Common myeloid progenitor, CD34-positive (primary cell): ENCODE results near the gene INSYN1.

Experiments used
- CTCF ChIA-PET: fragments of 350-600 bp; sonication (Branson Sonifier 250); formaldehyde crosslinking; loops from one replicate; lab custom pipeline; 2021; ENCODE audit warnings: antibody characterized with exemption; lab: Charles Lee
- POLR2A ChIA-PET: fragments of 350-600 bp; sonication (Branson Sonifier 250); formaldehyde crosslinking; loops from one replicate; lab custom pipeline; 2021; ENCODE audit warnings: antibody characterized with exemption; lab: Charles Lee
- DNase-seq, 3 donors: peaks; one replicate each; pipeline versions ENCODE4 v3.0.0 to v3.0.0-alpha.2; 2013
- H3K27ac ChIP-seq, 2 experiments: 1 replicate in 1 of 2; 2 replicates in 1 of 2; pipeline ENCODE4 v1.7.0; 2013; ENCODE audit warnings: inconsistent platforms in 2 of 2, low read length in 2 of 2, mild to moderate bottlenecking in 2 of 2, low read depth in 1 of 2, moderate library complexity in 1 of 2; ENCODE audit not compliant: severe bottlenecking in 2 of 2, insufficient read depth in 1 of 2, poor library complexity in 1 of 2
- H3K27me3 ChIP-seq, 5 experiments: replicated peaks in 2 of 5; 1 replicate in 3 of 5; 2 replicates in 2 of 5; pipeline versions ENCODE4 v1.6.1 to v1.7.0; 2013; ENCODE audit warnings: low read length in 4 of 5, mild to moderate bottlenecking in 2 of 5, moderate library complexity in 2 of 5, inconsistent platforms in 1 of 5; ENCODE audit not compliant: insufficient read depth in 5 of 5, control insufficient read depth in 4 of 5
- H3K36me3 ChIP-seq, 4 experiments: 1 replicate in 2 of 4; 2 replicates in 2 of 4; pipeline versions ENCODE4 v1.6.1 to v1.7.0; 2013; ENCODE audit warnings: low read length in 3 of 4, control low read depth in 1 of 4, mild to moderate bottlenecking in 1 of 4; ENCODE audit not compliant: control insufficient read depth in 4 of 4, insufficient read depth in 4 of 4
- H3K4me1 ChIP-seq, 4 experiments: 1 replicate in 3 of 4; 2 replicates in 1 of 4; pipeline versions ENCODE4 v1.6.1 to v1.7.1; 2013; ENCODE audit warnings: low read length in 3 of 4, mild to moderate bottlenecking in 3 of 4, control low read depth in 1 of 4, inconsistent platforms in 1 of 4, moderate library complexity in 1 of 4; ENCODE audit not compliant: control insufficient read depth in 4 of 4, insufficient read depth in 4 of 4; ENCODE audit errors: control extremely low read depth in 1 of 4
- H3K4me3 ChIP-seq, 7 experiments: 1 replicate in 4 of 7; 2 replicates in 3 of 7; pipeline versions ENCODE4 v1.5.1 to v1.7.0; 2013; ENCODE audit warnings: mild to moderate bottlenecking in 7 of 7, low read length in 6 of 7, moderate library complexity in 6 of 7, inconsistent platforms in 2 of 7, low read depth in 2 of 7, control low read depth in 1 of 7; ENCODE audit not compliant: insufficient read depth in 4 of 7, control insufficient read depth in 1 of 7; ENCODE audit errors: extremely low read depth in 1 of 7
- H3K9me3 ChIP-seq, 5 experiments: 1 replicate in 4 of 5; 2 replicates in 1 of 5; pipeline versions ENCODE4 v1.6.1 to v1.7.1; 2013; ENCODE audit warnings: low read length in 4 of 5, mild to moderate bottlenecking in 2 of 5, inconsistent platforms in 1 of 5, low read depth in 1 of 5, moderate library complexity in 1 of 5; ENCODE audit not compliant: control insufficient read depth in 4 of 5, insufficient read depth in 2 of 5; ENCODE audit errors: control extremely low read depth in 1 of 5
- WGBS: methylation state at CpG from one replicate; pipeline ENCODE4 v1.1.5; 2013; ENCODE audit not compliant: insufficient coverage; 5-methylcytosine and 5-hydroxymethylcytosine counted together

Gene INSYN1

DNA sequence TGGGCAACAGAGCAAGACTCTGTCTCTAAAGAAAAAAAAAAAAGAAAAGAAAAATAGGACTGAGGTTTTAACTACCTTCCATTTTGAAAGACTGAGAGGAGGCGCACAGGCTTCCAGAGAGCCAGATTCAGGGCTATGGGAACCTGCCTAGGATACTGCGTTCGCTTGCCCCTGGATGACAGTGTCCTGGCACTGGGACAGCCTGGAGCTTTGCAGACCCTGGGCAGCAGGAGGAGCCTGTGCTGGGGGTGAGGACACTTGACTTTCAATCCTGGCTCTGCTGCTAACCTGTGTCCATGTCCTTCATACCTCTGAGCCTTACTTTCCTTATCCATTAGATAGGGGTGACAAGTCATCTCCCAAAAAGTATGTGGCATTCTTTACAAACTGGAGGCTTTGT lies 37.7 kb downstream of the INSYN1 start:
- peaks cover 0 to 8% (median 0%) of the 10 kb centered on the region in 5 experiments for H3K27me3 ChIP-seq
- 100% methylated on average over 2 of the region's 3 CpGs for WGBS
- H3K36me3 ChIP-seq, result no peaks in the 10 kb centered on the region
- ChIA-PET CTCF (interaction anchor here (1.7 kb wide), 1 partner anchor 10 kb away, joined by 4 read pairs; no protein-coding TSS in a partner anchor), POLR2A (no interaction called here)
- peaks cover 0 to 8% (median 2%) of the 10 kb centered on the region in 4 experiments for H3K4me1 ChIP-seq
- DNase-seq, result no peak
- no peaks in the 10 kb centered on the region for H3K9me3 ChIP-seq
- H3K4me3 ChIP-seq, result no peak overlapping the region
- no peak overlapping the region for H3K27ac ChIP-seq

DNA sequence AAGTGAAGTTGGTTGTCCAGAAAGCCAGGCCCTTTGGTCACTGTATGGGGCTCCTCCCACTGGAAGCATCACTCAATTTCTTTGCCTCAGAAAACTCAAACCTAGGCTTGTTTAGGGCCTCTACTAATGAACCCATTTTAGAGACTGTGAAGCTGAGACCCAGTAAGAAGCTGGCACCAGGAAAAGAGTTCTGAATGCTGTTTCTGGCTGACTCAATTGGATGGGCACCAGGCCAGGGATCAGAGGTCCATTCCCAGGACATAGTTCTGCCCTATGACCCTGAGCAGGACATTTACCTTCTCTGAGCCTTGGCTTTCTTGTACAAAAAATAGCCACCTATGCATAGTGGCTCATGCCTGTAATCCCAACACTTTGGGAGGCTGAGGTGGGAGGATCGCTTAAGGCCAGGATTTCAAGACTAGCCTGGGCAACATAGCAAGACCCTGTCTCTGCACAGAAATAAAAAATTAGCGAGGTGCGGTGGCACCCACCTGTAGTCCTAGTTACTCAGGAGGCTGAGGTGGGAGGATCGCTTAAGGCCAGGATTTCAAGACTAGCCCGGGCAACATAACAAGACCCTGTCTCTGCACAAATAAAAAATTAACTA lies 38.4 kb downstream of the INSYN1 start:
- Histone ChIP-seq H3K9me3 (no peaks in the 10 kb centered on the region), H3K36me3 (no peaks in the 10 kb centered on the region), H3K4me3 (no peak overlapping the region), H3K27me3 (peaks cover 0 to 8% (median 0%) of the 10 kb centered on the region in 5 experiments), H3K27ac (no peak overlapping the region), H3K4me1 (peaks cover 0 to 7% (median 2%) of the 10 kb centered on the region in 4 experiments)
- WGBS, result 100% methylated on average over 1 of the region's 5 CpGs
- CTCF ChIA-PET, result no interaction called here
- DNase-seq, result no peak
- POLR2A ChIA-PET, result no interaction called here

DNA sequence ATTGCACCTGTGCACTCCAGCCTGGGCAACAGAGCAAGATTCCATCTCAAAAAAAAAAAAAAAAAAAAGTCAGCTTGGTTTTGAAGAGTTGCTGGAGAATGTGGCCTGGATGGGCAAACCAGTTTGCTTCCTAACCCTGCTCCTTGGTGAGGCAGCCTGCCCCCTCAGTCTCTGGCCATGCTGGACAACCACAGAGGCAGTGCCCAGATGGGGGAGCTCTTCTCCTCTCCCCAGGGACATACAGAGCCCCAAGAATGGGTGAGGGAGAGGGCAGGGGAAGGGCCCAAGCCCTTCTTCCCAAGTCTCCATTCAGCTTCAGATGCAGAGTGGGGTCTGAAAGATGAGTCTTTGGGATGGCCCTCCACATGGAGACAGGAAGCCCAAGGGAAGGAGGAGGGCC lies 41.0 kb downstream of the INSYN1 start:
- DNase-seq, result no peak
- Histone ChIP-seq H3K36me3 (no peaks in the 10 kb centered on the region), H3K27me3 (peaks cover 0 to 4% (median 0%) of the 10 kb centered on the region in 5 experiments), H3K9me3 (no peaks in the 10 kb centered on the region), H3K4me1 (peaks cover 0 to 4% (median 2%) of the 10 kb centered on the region in 4 experiments), H3K4me3 (no peak overlapping the region), H3K27ac (no peak overlapping the region)
- CTCF ChIA-PET, result interaction anchor here (1.0 to 1.3 kb wide), 6 partner anchors 9 to 153 kb away, joined by 3 to 4 read pairs (median 3); no protein-coding TSS in a partner anchor
- POLR2A ChIA-PET, result no interaction called here

DNA sequence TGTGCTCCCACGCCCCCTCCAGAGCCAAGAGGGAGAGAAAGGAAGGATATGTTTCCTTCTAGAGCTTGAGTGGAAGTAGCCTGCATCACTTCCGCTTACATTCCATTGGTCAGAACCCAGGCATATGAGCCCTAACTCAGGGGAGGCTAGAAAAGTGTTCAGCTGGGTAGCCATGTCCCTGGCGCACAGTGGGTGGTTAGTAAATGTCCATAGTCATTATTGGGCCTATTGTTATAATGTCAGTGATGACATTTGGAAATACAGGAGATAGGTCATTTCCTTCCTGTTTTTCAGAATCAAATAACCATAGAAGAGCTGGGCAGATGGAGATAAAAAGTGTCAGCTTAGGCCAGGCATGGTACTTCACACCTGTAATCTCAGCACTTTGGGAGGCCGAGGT lies 41.6 kb downstream of the INSYN1 start:
- no peaks in the 10 kb centered on the region for H3K36me3 ChIP-seq
- 100% methylated on average over 1 of the region's 4 CpGs for WGBS
- H3K4me1 ChIP-seq, result peaks cover 0 to 4% (median 2%) of the 10 kb centered on the region in 4 experiments
- CTCF ChIA-PET, result interaction anchor here (1.0 to 1.3 kb wide), 6 partner anchors 10 to 152 kb away, joined by 3 to 4 read pairs (median 3); no protein-coding TSS in a partner anchor
- H3K4me3 ChIP-seq, result no peak overlapping the region
- H3K27ac ChIP-seq, result no peak overlapping the region
- POLR2A ChIA-PET, result no interaction called here
- no peaks in the 10 kb centered on the region for H3K9me3 ChIP-seq
- peaks cover 0 to 3% (median 0%) of the 10 kb centered on the region in 5 experiments for H3K27me3 ChIP-seq
- DNase-seq, result peak in 2 of 3 donors; percentile 36 to 49

DNA sequence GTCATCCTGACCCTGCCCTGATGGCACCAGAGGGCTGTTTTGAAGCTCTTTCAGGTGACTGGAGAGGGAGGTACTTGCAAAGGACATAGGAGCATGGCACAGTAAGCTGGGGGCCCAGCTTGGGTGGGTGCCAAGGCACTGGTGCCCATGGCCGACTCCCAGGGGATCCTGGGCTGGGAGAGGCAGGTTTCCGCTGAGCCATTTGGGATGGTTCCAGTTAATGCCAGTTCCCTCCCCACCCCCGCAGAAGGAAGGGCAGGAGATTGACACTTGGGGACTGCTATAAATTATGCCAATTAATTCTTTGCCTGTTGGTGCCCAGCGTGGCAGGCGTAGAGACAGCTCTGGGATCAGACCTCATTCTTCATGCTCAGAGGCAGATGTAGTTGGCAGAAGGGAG lies 42.8 kb downstream of the INSYN1 start:
- DNase-seq, result no peak
- 67% methylated on average over 3 of the region's 5 CpGs for WGBS
- no peak overlapping the region for H3K27ac ChIP-seq
- no peaks in the 10 kb centered on the region for H3K36me3 ChIP-seq
- no peaks in the 10 kb centered on the region for H3K9me3 ChIP-seq
- no peak overlapping the region for H3K4me3 ChIP-seq
- ChIA-PET POLR2A (interaction anchor here (0.7 kb wide), 1 partner anchor 63 kb away, joined by 3 read pairs; no protein-coding TSS in a partner anchor), CTCF (interaction anchor here (0.7 to 1.5 kb wide), 4 partner anchors 10 to 197 kb away, joined by 3 to 4 read pairs (median 3); no protein-coding TSS in a partner anchor)
- peaks cover 0 to 2% (median 0%) of the 10 kb centered on the region in 5 experiments for H3K27me3 ChIP-seq
- peaks cover 0 to 4% (median 2%) of the 10 kb centered on the region in 4 experiments for H3K4me1 ChIP-seq

DNA sequence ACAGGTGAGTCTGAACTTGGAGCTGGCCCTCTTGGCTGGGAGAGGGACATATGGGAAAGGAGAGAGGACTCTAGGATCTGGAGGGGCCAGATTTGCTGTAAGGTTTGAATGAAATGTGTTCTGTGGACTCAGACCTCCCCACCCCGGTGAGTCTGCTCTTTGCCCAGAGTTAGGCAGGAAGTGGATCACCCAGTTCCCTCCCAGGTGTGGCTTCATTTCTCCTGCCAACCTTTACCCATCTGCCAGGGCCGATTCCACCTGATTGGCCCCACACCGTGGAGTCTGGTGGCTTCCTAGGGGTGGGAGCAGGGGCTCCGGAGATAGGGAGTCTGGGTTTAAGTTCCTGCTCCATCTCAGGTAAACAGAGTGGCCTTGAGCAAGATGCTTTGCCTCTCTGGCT lies 43.5 kb downstream of the INSYN1 start:
- WGBS, result 93% methylated on average over 3 of the region's 4 CpGs
- POLR2A ChIA-PET, result no interaction called here
- H3K27me3 ChIP-seq, result peaks cover 0 to 2% (median 0%) of the 10 kb centered on the region in 5 experiments
- no peak overlapping the region for H3K4me3 ChIP-seq
- H3K9me3 ChIP-seq, result no peaks in the 10 kb centered on the region
- H3K4me1 ChIP-seq, result peaks cover 0 to 4% (median 2%) of the 10 kb centered on the region in 4 experiments
- CTCF ChIA-PET, result interaction anchor here (1.0 to 1.5 kb wide), 2 partner anchors 9 to 13 kb away, joined by 3 to 4 read pairs; no protein-coding TSS in a partner anchor
- H3K27ac ChIP-seq, result no peak overlapping the region
- no peak for DNase-seq
- no peaks in the 10 kb centered on the region for H3K36me3 ChIP-seq

DNA sequence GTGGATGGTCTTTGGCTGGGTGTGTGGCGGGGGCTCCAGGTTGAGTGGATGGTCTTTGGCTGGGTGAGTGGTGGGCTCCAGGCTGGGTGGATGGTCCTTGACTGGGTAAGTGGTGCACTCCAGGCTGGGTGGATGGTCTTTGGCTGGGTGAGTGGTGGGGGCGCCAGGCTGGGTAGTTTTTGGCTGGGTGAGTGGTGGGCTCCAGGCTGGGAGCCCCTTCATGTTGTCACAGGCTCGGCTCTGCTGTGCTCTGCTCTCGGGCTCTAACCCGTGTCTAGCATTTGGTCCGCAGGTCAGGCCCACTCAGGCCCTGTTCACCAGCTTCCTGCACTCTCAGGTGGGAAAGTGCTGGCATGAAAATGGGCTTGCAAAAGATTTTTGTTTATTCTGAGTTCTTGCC lies 43.9 kb downstream of the INSYN1 start:
- Histone ChIP-seq H3K9me3 (no peaks in the 10 kb centered on the region), H3K27me3 (peaks cover 0 to 2% (median 0%) of the 10 kb centered on the region in 5 experiments), H3K27ac (no peak overlapping the region), H3K4me3 (no peak overlapping the region), H3K4me1 (peaks cover 0 to 4% (median 2%) of the 10 kb centered on the region in 4 experiments), H3K36me3 (no peaks in the 10 kb centered on the region)
- CTCF ChIA-PET, result interaction anchor here (0.9 to 1.5 kb wide), 2 partner anchors 9 to 13 kb away, joined by 3 to 4 read pairs; no protein-coding TSS in a partner anchor
- POLR2A ChIA-PET, result no interaction called here
- 100% methylated on average over 4 of the region's 6 CpGs for WGBS
- no peak for DNase-seq
